ENCODE data around the gene KLHL17.

DNA sequence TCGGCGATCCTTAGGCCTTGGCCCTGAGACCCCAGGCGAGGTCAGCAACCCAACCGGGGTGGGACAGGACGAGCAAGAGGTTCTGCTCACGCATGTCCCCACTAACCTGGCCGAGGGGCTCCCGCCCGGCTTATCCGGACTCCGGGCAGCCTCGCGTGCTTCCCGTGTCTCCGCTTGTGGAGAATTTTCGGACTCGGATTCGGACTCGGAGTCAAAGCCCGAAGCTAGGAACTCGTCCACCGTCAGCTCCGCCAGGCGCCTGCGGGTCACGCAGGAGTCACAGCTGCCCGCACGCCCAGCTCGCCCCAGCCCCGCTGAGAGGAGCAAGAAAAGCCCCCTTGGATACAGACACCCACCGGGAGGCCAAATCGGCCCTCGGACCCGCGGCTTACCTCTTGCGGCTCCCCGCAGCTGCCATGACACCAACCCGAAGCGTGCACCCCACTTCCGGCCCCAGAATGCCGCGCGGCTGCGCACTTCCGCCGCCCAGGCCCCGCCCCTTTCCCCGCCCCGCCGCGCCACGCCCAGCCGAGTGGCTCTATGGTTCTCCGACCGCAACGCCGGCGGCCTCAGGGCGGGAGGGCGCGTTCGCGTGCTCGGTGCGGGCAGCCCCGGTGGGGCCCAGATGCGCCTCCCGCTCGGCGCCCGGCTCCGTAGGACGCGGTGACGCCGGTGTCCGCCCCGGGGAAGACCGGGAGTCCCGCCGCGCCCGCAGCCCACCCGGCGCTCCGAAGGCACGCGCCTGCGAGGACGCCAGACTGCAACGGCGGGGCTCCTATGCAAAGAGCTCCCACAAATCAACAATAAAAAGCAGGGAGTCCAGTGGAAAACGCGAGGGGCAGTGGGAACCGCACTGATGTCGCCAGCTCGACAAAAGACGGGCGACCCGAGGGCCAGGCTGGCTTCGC lies 1.3 kb upstream of the KLHL17 start, which contains the start of gene NOC2L:
- TF ChIP-seq POLR2A (IDR thresholded peaks at IDR 0.05): no peak
- TF ChIP-seq, protein P1, sequence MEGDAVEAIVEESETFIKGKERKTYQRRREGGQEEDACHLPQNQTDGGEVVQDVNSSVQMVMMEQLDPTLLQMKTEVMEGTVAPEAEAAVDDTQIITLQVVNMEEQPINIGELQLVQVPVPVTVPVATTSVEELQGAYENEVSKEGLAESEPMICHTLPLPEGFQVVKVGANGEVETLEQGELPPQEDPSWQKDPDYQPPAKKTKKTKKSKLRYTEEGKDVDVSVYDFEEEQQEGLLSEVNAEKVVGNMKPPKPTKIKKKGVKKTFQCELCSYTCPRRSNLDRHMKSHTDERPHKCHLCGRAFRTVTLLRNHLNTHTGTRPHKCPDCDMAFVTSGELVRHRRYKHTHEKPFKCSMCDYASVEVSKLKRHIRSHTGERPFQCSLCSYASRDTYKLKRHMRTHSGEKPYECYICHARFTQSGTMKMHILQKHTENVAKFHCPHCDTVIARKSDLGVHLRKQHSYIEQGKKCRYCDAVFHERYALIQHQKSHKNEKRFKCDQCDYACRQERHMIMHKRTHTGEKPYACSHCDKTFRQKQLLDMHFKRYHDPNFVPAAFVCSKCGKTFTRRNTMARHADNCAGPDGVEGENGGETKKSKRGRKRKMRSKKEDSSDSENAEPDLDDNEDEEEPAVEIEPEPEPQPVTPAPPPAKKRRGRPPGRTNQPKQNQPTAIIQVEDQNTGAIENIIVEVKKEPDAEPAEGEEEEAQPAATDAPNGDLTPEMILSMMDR (IDR thresholded peaks at IDR 0.05): no peak

Data from prostate gland (tissue), 2 donors.